Measurements from ENCODE around the gene BCR.

Gene BCR

GRCh38 chr22:23300476-23300875 is 120.2 kb downstream of the BCR start:
- Histone ChIP-seq H3K36me3 (ENCODE audit: low read depth) (peaks cover 57% of the 10 kb centered on the region), H3K4me1 (ENCODE audit: insufficient read depth, poor library complexity, severe bottlenecking) (no peaks in the 10 kb centered on the region)
- TF ChIP-seq CTCF (IDR thresholded peaks at IDR 0.05; ENCODE audit: poor library complexity, severe bottlenecking), result no peak

GRCh38 chr22:23301591-23301990 is 121.3 kb downstream of the BCR start:
- Histone ChIP-seq H3K9me3 (ENCODE audit: severe bottlenecking) (no peaks in the 10 kb centered on the region), H3K4me3 (ENCODE audit: severe bottlenecking) (no peak overlapping the region), H3K36me3 (ENCODE audit: low read depth) (peaks cover 48% of the 10 kb centered on the region), H3K4me1 (ENCODE audit: insufficient read depth, poor library complexity, severe bottlenecking) (no peaks in the 10 kb centered on the region), H3K27ac (ENCODE audit: poor library complexity, severe bottlenecking) (no peak overlapping the region), H3K27me3 (ENCODE audit: insufficient read depth, poor library complexity, severe bottlenecking) (no peaks in the 10 kb centered on the region)
- ATAC-seq (ENCODE audit: low read depth), result no peak
- DNase-seq (ENCODE audit: low spot score), result no peak
- TF ChIP-seq CTCF (IDR thresholded peaks at IDR 0.05; ENCODE audit: poor library complexity, severe bottlenecking), result no peak

More at GRCh38 chr22:23300476-23300875, 120.2 kb downstream of the BCR start:
- ATAC-seq (ENCODE audit: low read depth) (no peak), DNase-seq (ENCODE audit: low spot score) (no peak)
- Histone ChIP-seq H3K4me3 (ENCODE audit: severe bottlenecking) (no peak overlapping the region), H3K27ac (ENCODE audit: poor library complexity, severe bottlenecking) (no peak overlapping the region), H3K9me3 (ENCODE audit: severe bottlenecking) (no peaks in the 10 kb centered on the region), H3K27me3 (ENCODE audit: insufficient read depth, poor library complexity, severe bottlenecking) (no peaks in the 10 kb centered on the region)

GRCh38 chr22:23302171-23303002 is 122.1 kb downstream of the BCR start:
- no peak overlapping the region for H3K27ac ChIP-seq (ENCODE audit: poor library complexity, severe bottlenecking)
- H3K9me3 ChIP-seq (ENCODE audit: severe bottlenecking), result no peaks in the 10 kb centered on the region
- H3K27me3 ChIP-seq (ENCODE audit: insufficient read depth, poor library complexity, severe bottlenecking), result no peaks in the 10 kb centered on the region
- TF ChIP-seq CTCF (IDR thresholded peaks at IDR 0.05; ENCODE audit: poor library complexity, severe bottlenecking), result no peak
- ATAC-seq (ENCODE audit: low read depth) (no peak), DNase-seq (ENCODE audit: low spot score) (peak; percentile 26)
- H3K36me3 ChIP-seq (ENCODE audit: low read depth), result peaks cover 47% of the 10 kb centered on the region
- H3K4me1 ChIP-seq (ENCODE audit: insufficient read depth, poor library complexity, severe bottlenecking), result no peaks in the 10 kb centered on the region
- H3K4me3 ChIP-seq (ENCODE audit: severe bottlenecking), result no peak overlapping the region

- peaks cover 35% of the 10 kb centered on the region for H3K36me3 ChIP-seq (ENCODE audit: low read depth)
- no peak overlapping the region for H3K4me3 ChIP-seq (ENCODE audit: severe bottlenecking)
- no peak overlapping the region for H3K27ac ChIP-seq (ENCODE audit: poor library complexity, severe bottlenecking)
- no peaks in the 10 kb centered on the region for H3K9me3 ChIP-seq (ENCODE audit: severe bottlenecking)
- DNase-seq (ENCODE audit: low spot score) (peak; percentile 28), ATAC-seq (ENCODE audit: low read depth) (0 out of 3 replicates have a peak, but pooled peaks have one; percentile 23)
- H3K27me3 ChIP-seq (ENCODE audit: insufficient read depth, poor library complexity, severe bottlenecking), result no peaks in the 10 kb centered on the region
- H3K4me1 ChIP-seq (ENCODE audit: insufficient read depth, poor library complexity, severe bottlenecking), result no peaks in the 10 kb centered on the region
- TF ChIP-seq CTCF (IDR thresholded peaks at IDR 0.05; ENCODE audit: poor library complexity, severe bottlenecking), result no peak
Observed at GRCh38 chr22:23305321-23305910, 125.1 kb downstream of the BCR start.
